HEK293 (cell line): ENCODE measurements around the gene ZNF28.
"Not testable (repeated sequence)": the region's sequence is repeated elsewhere in the genome, so short reads cannot be mapped to it uniquely, and the experiment has no call there.

Source experiments
- CTCF ChIA-PET: fragments of 350-600 bp; formaldehyde crosslinking; extraction: SDS; loops from one replicate; lab custom pipeline; 2021; ENCODE audit warnings: antibody characterized with exemption; lab: Yijun Ruan, JAX
- POLR2A ChIA-PET: fragments of 300-600 bp; formaldehyde crosslinking; extraction: SDS; loops from one replicate; lab custom pipeline; 2020; ENCODE audit warnings: antibody characterized with exemption, inconsistent platforms; lab: Yijun Ruan, JAX
- H3K27ac ChIP-seq: fragments of 200-500 bp; sonication (Bioruptor generic); 2 replicates; pipeline ENCODE4 v1.5.1; 2014; ENCODE audit warnings: low read depth, low read length, control low read depth, inconsistent platforms; ENCODE audit errors: extremely low read depth
- H3K36me3 ChIP-seq, 2 experiments: fragments of 200-500 bp in 1 of 2; sonication (Bioruptor generic) in 1 of 2; 1 replicate in 1 of 2; 2 replicates in 1 of 2; pipeline ENCODE4 v1.5.1; 2014 to 2017; ENCODE audit warnings: inconsistent platforms in 2 of 2, low read length in 2 of 2; ENCODE audit not compliant: control insufficient read depth in 2 of 2, insufficient read depth in 1 of 2
- H3K4me1 ChIP-seq: fragments of 200-500 bp; sonication (Bioruptor generic); 2 replicates; pipeline ENCODE4 v1.5.1; 2014; ENCODE audit warnings: mild to moderate bottlenecking, low read length, inconsistent platforms; ENCODE audit not compliant: control insufficient read depth, insufficient read depth
- H3K4me3 ChIP-seq: 2 replicates; pipeline ENCODE4 v1.5.1; 2011; ENCODE audit warnings: low read depth, mild to moderate bottlenecking, control low read depth, low read length, moderate library complexity
- H3K9me3 ChIP-seq: fragments of 200-500 bp; sonication (Bioruptor generic); 2 replicates; pipeline ENCODE4 v1.5.1; 2014; ENCODE audit warnings: low read depth, low read length, inconsistent platforms; ENCODE audit not compliant: control insufficient read depth, insufficient read depth
- ATF2 ChIP-seq: fragments of 450-650 bp; formaldehyde crosslinking; IDR thresholded peaks from 2 replicates; pipeline ENCODE4 v1.5.1; 2016; ENCODE audit warnings: missing biosample characterization, missing genetic modification characterization, low read depth
- HOXD13 ChIP-seq: sonication (generic); formaldehyde crosslinking; IDR thresholded peaks from 2 replicates; pipeline ENCODE4 v1.8.0; 2022; ENCODE audit warnings: missing genetic modification reagents, borderline replicate concordance
- INSM2 ChIP-seq: fragments of 450-650 bp; formaldehyde crosslinking; IDR thresholded peaks from 2 replicates; pipeline ENCODE4 v1.5.1; 2016; ENCODE audit warnings: missing biosample characterization, missing genetic modification characterization
- KLF8 ChIP-seq: fragments of 450-650 bp; formaldehyde crosslinking; IDR thresholded peaks from 2 replicates; pipeline ENCODE4 v1.5.1; 2016; ENCODE audit warnings: missing biosample characterization, missing genetic modification characterization
- MEIS1 ChIP-seq: sonication (generic); formaldehyde crosslinking; IDR thresholded peaks from 2 replicates; pipeline ENCODE4 v1.8.1; 2022; ENCODE audit warnings: missing genetic modification reagents, mild to moderate bottlenecking, borderline replicate concordance
- MYNN ChIP-seq: fragments of 450-650 bp; formaldehyde crosslinking; IDR thresholded peaks from 2 replicates; pipeline ENCODE4 v1.5.1; 2016; ENCODE audit warnings: missing biosample characterization, missing genetic modification characterization, borderline replicate concordance
- OVOL3 ChIP-seq: fragments of 450-650 bp; formaldehyde crosslinking; IDR thresholded peaks from 2 replicates; pipeline ENCODE4 v1.5.1; 2016; ENCODE audit warnings: missing biosample characterization, missing genetic modification characterization
- RBAK ChIP-seq: fragments of 450-650 bp; formaldehyde crosslinking; IDR thresholded peaks from 2 replicates; pipeline ENCODE4 v1.5.1; 2016; ENCODE audit warnings: missing biosample characterization, missing genetic modification characterization
- SETDB1 ChIP-seq: IDR thresholded peaks from one replicate; pipeline ENCODE4 v1.6.1; 2017; ENCODE audit warnings: mild to moderate bottlenecking, low read length, moderate library complexity, mixed read lengths; ENCODE audit not compliant: insufficient read length
- SP2 ChIP-seq: fragments of 450-650 bp; formaldehyde crosslinking; IDR thresholded peaks from 2 replicates; pipeline ENCODE4 v1.5.1; 2016; ENCODE audit warnings: missing biosample characterization, missing genetic modification characterization
- TRIM28 ChIP-seq: IDR thresholded peaks from 2 replicates; pipeline ENCODE4 v1.6.1; 2011; ENCODE audit warnings: low read length, control low read depth, borderline replicate concordance
- ZFP41 ChIP-seq: fragments of 450-650 bp; formaldehyde crosslinking; IDR thresholded peaks from 2 replicates; pipeline ENCODE4 v1.5.1; 2016; ENCODE audit warnings: missing biosample characterization, missing genetic modification characterization, borderline replicate concordance
- ZNF169 ChIP-seq: fragments of 450-650 bp; formaldehyde crosslinking; IDR thresholded peaks from 2 replicates; pipeline ENCODE4 v1.5.1; 2016; ENCODE audit warnings: missing biosample characterization, missing genetic modification characterization
- ZNF221 ChIP-seq: fragments of 450-650 bp; formaldehyde crosslinking; IDR thresholded peaks from 2 replicates; pipeline ENCODE4 v1.5.1; 2017; ENCODE audit warnings: missing biosample characterization, missing genetic modification characterization, borderline replicate concordance
- ZNF24 ChIP-seq: fragments of 450-650 bp; formaldehyde crosslinking; IDR thresholded peaks from 2 replicates; pipeline ENCODE4 v1.5.1; 2016; ENCODE audit warnings: missing biosample characterization, missing genetic modification characterization
- ZNF274 ChIP-seq, 2 experiments: fragments of 200-500 bp in 1 of 2; fragments of 450-650 bp in 1 of 2; sonication (Bioruptor generic) in 1 of 2; formaldehyde crosslinking in 1 of 2; IDR thresholded peaks; 2 replicates each; pipeline versions ENCODE4 v1.5.1 to v1.6.1; 2014 to 2016; ENCODE audit warnings: borderline replicate concordance in 1 of 2, inconsistent platforms in 1 of 2, low read length in 1 of 2, missing biosample characterization in 1 of 2, missing genetic modification characterization in 1 of 2
- ZNF426 ChIP-seq: fragments of 450-650 bp; formaldehyde crosslinking; IDR thresholded peaks from 2 replicates; pipeline ENCODE4 v1.5.1; 2017; ENCODE audit warnings: missing biosample characterization, missing genetic modification characterization, mild to moderate bottlenecking, inconsistent platforms, moderate library complexity
- ZNF488 ChIP-seq: fragments of 450-650 bp; formaldehyde crosslinking; IDR thresholded peaks from 2 replicates; pipeline ENCODE4 v1.5.1; 2016; ENCODE audit warnings: missing biosample characterization, missing genetic modification characterization
- ZNF501 ChIP-seq: fragments of 450-650 bp; formaldehyde crosslinking; IDR thresholded peaks from 2 replicates; pipeline ENCODE4 v1.5.1; 2016; ENCODE audit warnings: missing biosample characterization, missing genetic modification characterization
- ZNF530 ChIP-seq: fragments of 450-650 bp; formaldehyde crosslinking; IDR thresholded peaks from 2 replicates; pipeline ENCODE4 v1.5.1; 2016; ENCODE audit warnings: low read depth, missing biosample characterization, missing genetic modification characterization
- ZNF548 ChIP-seq: fragments of 450-650 bp; formaldehyde crosslinking; IDR thresholded peaks from 2 replicates; pipeline ENCODE4 v1.5.1; 2016; ENCODE audit warnings: missing biosample characterization, missing genetic modification characterization
- ZNF610 ChIP-seq: fragments of 450-650 bp; formaldehyde crosslinking; IDR thresholded peaks from 2 replicates; pipeline ENCODE4 v1.5.1; 2016; ENCODE audit warnings: missing biosample characterization, missing genetic modification characterization, borderline replicate concordance
- ZNF621 ChIP-seq: fragments of 450-650 bp; formaldehyde crosslinking; IDR thresholded peaks from 2 replicates; pipeline ENCODE4 v1.5.1; 2017; ENCODE audit warnings: missing biosample characterization, missing genetic modification characterization
- ZNF843 ChIP-seq: fragments of 450-650 bp; formaldehyde crosslinking; IDR thresholded peaks from 2 replicates; pipeline ENCODE4 v1.5.1; 2016; ENCODE audit warnings: missing biosample characterization, missing genetic modification characterization
- ZSCAN16 ChIP-seq: fragments of 450-650 bp; formaldehyde crosslinking; IDR thresholded peaks from 2 replicates; pipeline ENCODE4 v1.5.1; 2016; ENCODE audit warnings: missing biosample characterization, missing genetic modification characterization

ZNF28 gene

GRCh38 chr19:52825765-52826164 is 4.3 kb upstream of the ZNF28 start (continued):
- TF ChIP-seq ZNF488 (tag by site-specific recombination) (no peak), ZSCAN16 (tag by site-specific recombination) (no peak), MYNN (tag by site-specific recombination) (no peak), SP2 (tag by site-specific recombination) (no peak), ATF2 (tag by site-specific recombination) (no peak), ZNF426 (tag by site-specific recombination) (no peak), OVOL3 (no peak)

GRCh38 chr19:52823676-52824075 is 2.2 kb upstream of the ZNF28 start:
- ChIA-PET POLR2A (no interaction called here), CTCF (no interaction called here)

GRCh38 chr19:52820472-52821203 is 795 bp downstream of the ZNF28 start:
- CTCF ChIA-PET = interaction anchor here (0.6 kb wide), 1 partner anchor 15 kb away, joined by 3 read pairs; no protein-coding TSS in a partner anchor

More at GRCh38 chr19:52823676-52824075, 2.2 kb upstream of the ZNF28 start:
- Histone ChIP-seq H3K4me1 (no peaks in the 10 kb centered on the region), H3K27ac (no peak overlapping the region), H3K4me3 (no peak overlapping the region), H3K36me3 (no peaks in the 10 kb centered on the region), H3K9me3 (no peaks in the 10 kb centered on the region)
- no peak for TF ChIP-seq ZNF221 (tag by site-specific recombination)
- no peak for TF ChIP-seq ZNF548 (tag by site-specific recombination)
- TF ChIP-seq KLF8 (tag by site-specific recombination) = no peak

GRCh38 chr19:52809801-52810200 is 11.6 kb downstream of the ZNF28 start:
- no peak overlapping the region for H3K4me3 ChIP-seq
- CTCF ChIA-PET = no interaction called here
- POLR2A ChIA-PET = no interaction called here
- no peaks in the 10 kb centered on the region for H3K4me1 ChIP-seq
- no peak for TF ChIP-seq MEIS1
- TF ChIP-seq SETDB1 = no peak
- no peak for TF ChIP-seq ZNF24 (tag by site-specific recombination)
- no peak for TF ChIP-seq MYNN (tag by site-specific recombination)
- no peak for TF ChIP-seq TRIM28
- TF ChIP-seq HOXD13 (CRISPR knock-in tag) = no peak
- no peak for TF ChIP-seq ZNF610 (tag by site-specific recombination)
- no peak for TF ChIP-seq ZFP41 (tag by site-specific recombination)
- no peak for TF ChIP-seq ZNF843 (tag by site-specific recombination)
- TF ChIP-seq ZNF274 (IDR thresholded peaks at IDR 0.05; ENCODE audit: low read length) = no peak
- no peak for TF ChIP-seq ZNF274 (tag by site-specific recombination; IDR thresholded peaks at IDR 0.05; ENCODE audit: borderline replicate concordance)
- no peak for TF ChIP-seq ZNF169 (tag by site-specific recombination)
- no peak for TF ChIP-seq ZNF488 (tag by site-specific recombination)
- TF ChIP-seq ZNF621 = no peak
- TF ChIP-seq RBAK (tag by site-specific recombination) = no peak
- no peak for TF ChIP-seq ZNF501 (tag by site-specific recombination)
- TF ChIP-seq INSM2 = no peak
- peaks cover 0 to 16% of the 10 kb centered on the region in 2 experiments; a peak in 1 of 3 replicates for H3K36me3 ChIP-seq
- no peak overlapping the region for H3K27ac ChIP-seq
- H3K9me3 ChIP-seq = no peaks in the 10 kb centered on the region

More at GRCh38 chr19:52820472-52821203, 795 bp downstream of the ZNF28 start:
- H3K4me1 ChIP-seq, H3K9me3 ChIP-seq, H3K27ac ChIP-seq, POLR2A ChIA-PET: not testable (repeated sequence)
- Histone ChIP-seq H3K4me3 (peak overlapping the region; percentile 44), H3K36me3 (peaks cover 0 to 17% of the 10 kb centered on the region in 2 experiments; a peak in 1 of 3 replicates)
- peak; percentile 99 for TF ChIP-seq ZNF530 (tag by site-specific recombination)
